HG03196 (cell line): ENCODE measurements around the gene CFAP47.
"Not testable (repeated sequence)": the region's sequence is repeated elsewhere in the genome, so short reads cannot be mapped to it uniquely, and the experiment has no call there.

Experiments
- ATAC-seq: cut with Tn5 transposase; IDR thresholded peaks from one replicate; pipeline ENCODE4 v1.9.1; 2021; ENCODE audit not compliant: unreplicated experiment

Gene CFAP47

DNA sequence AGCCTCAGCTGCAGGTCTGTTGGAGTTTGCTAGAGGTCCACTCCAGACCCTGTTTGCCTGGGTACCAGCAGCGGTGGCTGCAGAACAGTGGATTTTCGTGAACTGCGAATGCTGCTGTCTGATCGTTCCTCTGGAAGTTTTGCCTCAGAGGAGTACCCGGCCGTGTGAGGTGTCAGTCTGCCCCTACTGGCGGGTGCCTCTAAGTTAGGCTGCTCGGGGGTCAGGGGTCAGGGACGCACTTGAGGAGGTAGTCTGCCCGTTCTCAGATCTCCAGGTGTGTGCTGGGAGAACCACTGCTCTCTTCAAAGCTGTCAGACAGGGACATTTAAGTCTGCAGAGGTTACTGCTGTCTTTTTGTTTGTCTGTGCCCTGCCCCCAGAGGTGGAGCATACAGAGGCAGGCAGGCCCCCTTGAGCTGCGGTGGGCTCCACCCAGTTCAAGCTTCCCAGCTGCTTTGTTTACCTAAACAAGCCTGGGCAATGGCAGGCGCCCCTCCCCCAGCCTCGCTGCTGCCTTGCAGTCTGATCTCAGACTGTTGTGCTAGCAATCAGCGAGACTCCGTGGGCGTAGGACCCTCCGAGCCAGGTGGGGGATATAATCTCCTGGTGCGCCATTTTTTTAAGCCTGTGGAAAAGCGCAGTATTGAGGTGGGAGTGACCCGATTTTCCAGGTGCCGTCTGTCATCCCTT lies 315.4 kb downstream of the CFAP47 start:
- ATAC-seq, result not testable (repeated sequence)

DNA sequence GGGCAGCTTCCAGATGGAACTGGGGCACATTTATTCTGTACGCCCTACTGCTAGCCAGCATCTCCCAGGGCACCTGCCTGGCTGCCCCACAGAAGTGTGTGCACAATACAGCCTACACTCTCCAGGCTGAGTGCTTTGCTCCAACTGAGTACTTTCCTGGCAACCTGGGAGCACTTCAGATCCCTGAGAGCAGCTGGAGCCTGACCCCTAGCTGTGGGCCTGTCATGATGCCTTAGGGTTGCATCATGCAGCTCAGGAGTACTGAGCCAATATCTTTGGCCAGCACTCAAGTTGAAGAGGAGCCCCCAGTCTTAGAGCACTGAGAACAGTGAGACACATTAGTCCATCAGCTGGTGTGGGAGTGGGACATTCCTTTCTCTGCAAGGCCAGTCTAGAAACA lies 321.9 kb downstream of the CFAP47 start:
- ATAC-seq, result no peak

DNA sequence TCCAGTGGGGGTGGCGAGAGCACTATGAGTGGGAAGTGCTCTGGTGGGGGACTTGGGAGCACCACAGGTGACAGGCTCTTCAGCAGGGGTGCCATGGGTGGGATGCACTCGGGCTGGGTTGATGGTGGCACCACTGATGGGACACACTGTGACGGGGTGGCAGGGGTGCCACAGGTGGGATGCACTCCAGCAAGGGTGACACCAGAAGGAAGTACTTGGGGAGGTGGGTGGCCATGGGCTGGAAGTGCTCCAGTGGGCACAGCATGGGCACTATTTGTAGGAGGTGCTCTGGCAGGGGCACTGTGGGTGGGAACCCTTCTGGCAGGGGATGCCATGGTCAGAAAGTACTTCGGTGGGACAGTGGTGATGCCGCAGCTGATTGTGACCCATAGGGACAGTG lies 346.6 kb downstream of the CFAP47 start:
- ATAC-seq, result no peak

DNA sequence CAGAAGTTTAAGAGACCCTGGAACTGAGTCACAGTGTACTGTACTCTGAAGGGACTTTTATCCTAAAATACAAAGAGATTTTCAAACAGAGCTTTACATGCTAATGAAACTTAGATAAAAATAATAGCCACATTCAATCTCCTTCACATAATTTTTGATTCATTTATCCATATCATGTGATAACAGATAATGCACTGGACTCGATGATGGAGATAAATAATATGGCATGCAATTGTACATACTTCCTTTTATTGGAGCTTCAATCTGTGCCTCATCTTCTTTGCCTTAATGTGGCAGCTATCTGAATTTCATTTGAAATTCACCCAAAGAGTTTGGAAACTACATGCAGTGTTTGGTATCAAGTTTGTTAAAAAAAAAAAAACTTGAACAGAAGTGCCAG lies 390.6 kb downstream of the CFAP47 start:
- no peak for ATAC-seq

DNA sequence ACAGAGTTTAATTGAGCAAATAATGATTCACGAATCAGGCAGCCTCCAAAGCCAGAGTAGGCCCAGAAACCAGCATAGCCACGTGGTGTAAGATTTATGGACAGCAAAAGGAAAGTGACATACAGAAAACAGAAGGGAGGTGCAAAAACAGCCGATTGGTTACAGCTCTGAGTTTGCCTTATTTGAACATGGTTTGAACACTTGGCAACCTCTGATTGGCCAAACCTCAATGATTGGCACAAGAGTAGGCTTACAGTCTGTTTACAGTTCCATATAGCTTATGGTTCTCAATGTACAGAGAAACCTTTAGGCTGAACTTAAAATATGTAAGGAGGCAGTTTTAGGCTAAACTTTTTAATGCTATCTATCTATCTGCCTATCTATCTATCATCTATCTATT lies 394.8 kb downstream of the CFAP47 start:
- ATAC-seq, result no peak

DNA sequence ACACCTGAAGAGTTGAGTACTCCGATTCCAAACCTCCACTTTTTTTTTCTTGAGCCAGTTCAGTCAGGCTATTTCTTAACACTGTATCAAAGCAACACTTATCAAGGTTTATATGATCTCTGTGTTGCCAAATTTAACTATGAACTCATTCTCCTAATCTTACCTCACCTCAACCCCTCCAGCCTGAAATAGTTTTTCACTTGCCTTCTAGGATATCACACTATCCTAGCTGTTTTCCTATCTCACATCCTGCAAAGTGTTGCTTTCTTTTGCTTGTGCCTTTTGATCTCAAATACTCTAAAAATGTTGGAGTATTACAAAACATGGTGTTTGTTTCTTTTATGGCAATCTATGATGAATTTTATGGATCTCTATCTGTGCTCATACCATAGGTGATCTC lies 415.0 kb downstream of the CFAP47 start:
- no peak for ATAC-seq

DNA sequence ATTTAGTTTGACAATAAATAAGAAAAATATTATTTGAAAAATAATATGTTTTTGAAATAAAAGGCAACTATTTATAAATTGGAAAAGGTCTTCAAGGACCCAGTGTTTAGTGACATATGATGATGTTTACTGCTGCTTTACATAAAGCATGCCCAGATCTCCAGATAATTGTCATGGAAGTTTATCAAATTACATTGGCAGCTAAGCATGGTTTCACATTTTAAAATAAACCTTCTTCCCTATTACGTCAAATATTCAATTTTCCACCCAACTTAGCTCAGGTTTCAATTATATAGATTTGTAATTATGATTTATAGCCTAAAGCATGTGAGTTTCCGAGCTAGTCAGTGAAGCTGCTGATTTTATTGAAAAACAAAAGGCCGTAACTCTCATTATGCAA lies 417.2 kb downstream of the CFAP47 start:
- ATAC-seq, result no peak

DNA sequence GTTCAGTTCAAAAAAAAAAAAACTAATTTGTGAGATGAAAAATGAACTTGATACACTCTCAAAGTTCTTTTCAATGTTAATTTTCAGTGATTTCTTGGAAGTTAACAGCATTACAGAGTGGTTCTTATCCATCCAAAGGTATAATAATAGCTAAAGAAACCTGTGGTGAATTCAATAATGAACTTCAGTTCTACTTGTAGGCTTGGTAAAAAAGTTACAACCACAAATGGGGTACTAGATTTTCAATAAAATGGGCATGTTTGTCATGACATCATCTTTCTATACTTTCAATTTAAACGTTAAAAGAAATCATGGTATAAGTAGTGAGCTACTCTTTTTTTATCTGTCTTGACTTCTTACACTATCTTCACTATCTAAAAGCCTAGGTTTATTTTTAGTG lies 424.8 kb downstream of the CFAP47 start:
- ATAC-seq, result no peak

DNA sequence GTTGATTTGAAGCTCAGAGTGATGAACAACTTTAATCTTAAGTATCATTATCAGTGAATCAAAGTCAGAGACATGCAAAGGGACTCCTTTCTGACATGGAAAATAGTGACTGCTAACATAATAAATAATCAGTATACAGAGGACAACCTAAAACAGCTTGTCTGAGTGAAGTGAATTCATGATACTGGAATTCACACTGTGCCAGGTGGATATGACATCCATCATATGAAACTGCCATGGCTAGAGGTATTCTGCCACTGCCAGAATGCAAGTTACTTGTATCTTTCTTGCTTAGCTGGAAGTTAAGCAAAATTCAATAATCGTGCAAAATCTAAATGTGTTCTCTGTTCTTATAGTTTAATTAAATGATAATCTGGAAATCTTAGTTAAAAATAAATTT lies 429.0 kb downstream of the CFAP47 start:
- ATAC-seq, result no peak

DNA sequence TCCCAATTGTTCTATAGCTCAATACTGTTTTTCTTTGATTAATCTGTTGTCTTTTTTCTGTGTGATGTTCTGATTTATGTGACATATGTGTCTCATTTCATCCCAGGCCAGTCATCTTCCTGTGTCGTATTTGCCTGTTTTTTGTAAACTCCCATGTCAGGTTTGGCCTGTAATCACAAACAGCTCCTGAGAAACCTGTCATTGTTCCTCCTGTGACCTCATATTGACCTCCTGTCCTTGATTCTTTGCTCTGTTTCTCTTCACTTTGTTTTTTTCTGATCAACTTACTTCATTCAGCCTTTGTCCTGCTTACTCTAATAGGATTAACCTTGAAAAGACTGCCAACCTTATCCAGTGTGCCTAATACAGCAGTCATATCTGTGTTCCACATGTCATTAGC lies 438.3 kb downstream of the CFAP47 start:
- no peak for ATAC-seq

DNA sequence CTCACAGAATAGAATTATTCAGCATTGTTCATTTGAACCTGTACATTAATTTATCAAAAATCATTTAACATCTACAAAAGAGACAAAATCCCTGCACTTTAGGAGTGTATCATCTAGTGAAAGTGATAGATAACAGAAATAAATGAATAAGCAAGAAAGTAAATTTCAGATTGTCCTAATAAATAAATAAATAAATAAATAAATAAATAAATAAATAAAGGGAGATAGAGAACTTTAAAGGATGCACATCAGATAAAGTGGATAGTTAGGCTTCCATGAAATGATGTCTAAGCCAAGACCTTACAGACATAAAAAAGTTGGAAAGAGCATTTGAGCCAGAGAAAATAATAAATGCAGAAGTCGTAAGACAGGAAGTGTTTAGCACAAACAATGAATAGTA lies 444.7 kb downstream of the CFAP47 start:
- no peak for ATAC-seq

DNA sequence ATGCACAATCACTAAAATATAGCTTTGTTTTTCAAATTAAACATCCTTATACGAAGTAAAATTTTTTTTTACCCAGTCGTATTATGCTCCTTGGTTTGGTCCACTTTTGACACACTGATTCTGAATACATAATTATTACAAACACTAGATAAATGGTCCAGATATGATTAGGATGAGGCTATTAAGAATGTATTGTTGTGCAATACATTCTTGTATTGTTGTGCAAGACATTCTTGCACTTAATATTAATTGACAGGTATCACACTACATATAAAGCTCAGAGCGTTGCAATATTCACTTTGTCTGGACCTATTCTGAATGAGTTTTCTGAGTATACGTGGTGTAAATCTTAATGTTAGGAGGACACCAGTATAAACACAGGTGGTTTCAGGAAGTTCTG lies 464.0 kb downstream of the CFAP47 start:
- ATAC-seq, result no peak

DNA sequence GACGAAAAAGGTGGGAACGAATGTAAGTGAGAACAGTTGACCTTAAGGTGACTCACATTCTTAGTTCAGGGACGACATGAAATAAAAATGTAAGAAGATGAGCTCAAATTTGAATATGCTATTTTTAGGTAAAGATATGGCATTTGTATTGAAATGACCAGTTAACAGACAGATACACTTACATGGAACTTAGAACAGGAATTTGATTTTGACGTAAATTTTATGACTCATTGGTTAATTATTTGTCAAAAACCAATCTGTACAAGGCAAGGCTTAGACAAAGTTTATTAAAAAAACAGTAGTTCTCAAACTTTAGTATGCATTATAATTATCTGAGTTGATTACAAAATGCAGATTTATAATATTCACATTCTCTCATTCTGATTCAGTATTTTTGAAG lies 469.4 kb downstream of the CFAP47 start:
- no peak for ATAC-seq

DNA sequence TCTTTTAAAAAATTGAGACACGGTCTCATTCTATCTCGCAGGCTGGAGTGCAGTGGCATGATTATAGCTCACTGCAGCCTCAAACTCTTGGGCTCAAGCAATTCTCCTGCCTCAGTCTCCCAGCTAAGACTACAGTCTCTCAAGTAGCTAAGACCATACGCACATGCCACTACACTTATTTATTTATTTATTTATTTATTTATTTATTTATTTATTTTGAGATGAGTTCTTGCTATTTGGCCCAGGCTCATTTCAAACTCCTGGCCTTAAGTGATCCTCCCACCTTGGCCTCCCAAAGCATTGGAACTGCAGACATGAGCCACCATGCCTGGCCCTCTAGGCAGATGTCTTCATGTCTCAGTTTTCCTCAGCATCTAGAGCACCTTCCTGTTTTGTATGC lies 482.2 kb downstream of the CFAP47 start:
- ATAC-seq, result no peak

DNA sequence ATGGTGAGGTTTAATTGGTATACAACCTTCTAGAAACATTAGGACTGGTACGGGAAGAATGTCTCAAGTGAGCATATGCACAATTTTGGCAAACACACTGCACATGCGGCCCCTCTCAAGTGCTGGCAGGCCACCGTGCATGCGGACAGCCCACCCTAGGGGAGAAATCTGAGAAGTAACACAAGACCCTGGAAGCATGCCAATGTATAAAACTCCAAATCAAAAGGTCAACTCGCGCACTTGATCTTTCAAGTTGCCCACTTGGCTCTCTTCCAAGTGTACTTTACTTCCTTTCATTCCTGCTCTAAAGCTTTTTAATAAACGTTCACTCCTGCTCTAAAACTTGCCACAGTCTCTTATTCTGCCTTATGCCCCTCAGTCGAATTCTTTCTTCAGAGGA lies 488.3 kb downstream of the CFAP47 start:
- ATAC-seq, result no peak

DNA sequence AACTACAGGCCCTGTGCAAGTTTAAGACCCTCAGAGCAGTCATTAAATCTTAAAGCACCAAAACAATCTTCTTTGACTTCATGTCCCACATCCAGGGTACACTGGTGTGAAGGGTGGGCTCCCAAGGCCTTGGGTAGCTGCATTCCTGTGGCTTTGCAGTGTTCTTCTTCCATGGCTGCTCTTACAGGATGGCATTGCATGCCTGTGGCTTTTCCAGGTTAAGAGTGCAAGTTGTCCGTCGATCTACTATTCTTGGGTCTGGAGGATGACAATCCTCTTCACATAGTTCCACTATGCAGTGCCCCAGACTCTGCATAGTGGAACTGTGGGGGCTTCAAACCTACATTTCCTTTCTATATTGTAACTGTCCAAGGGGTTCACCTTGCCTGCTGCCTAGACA lies 494.5 kb downstream of the CFAP47 start:
- ATAC-seq, result no peak

DNA sequence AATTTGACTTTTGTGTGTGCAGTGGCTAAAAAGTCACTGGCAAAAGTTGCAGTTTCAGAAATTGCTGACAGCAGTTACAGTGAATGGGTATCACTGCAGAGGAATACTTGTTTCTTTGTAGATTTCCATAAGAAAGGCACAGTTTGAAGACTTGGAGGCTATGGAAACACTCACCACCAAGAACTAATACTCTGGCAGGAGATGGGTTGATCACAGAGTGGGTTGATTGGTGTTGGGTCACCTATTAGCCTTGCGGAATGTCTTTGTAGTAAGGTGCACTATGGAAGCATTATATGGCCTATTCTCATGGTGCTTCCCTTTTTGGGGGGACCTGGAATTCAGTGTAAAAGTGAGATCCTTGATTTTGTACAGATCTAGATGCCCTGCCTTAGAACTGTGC lies 502.8 kb downstream of the CFAP47 start:
- no peak for ATAC-seq

DNA sequence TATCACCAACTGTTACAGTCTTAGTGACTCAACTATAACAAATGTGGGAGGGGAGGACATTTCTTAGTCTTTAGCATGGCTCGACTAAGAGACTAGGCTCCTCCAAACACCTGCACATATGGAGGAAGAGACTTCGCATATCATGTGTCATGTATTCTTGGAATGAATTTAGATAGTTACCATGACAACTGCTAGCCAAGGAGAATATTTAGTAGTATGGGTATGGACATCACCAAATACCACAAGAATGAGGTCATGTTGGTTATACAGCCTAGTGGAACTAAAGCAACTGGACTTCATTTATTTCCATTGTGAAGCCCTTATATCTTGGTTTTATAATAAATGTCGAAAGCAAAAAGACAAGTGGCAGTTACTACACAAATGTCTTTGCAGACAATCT lies 512.3 kb downstream of the CFAP47 start:
- no peak for ATAC-seq

DNA sequence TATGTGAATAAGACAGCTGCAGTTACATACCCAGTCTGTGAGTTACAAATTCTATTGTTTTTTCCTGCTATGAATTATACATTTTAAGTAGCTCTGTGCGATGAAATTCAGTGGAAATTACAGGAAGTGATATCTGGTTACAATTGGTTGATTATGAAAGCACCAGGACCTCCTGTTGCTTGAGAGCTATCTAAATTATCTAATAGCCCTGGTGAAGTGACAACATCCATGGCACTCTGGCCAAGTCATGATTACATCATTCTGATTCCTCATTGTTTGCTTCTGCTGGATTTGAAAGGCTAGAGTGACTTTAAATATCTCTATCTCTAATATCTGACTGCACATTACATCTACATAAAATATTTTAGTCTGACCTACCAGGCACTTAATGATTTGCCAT lies 515.0 kb downstream of the CFAP47 start:
- no peak for ATAC-seq
